Measurements from ENCODE around the gene ARHGAP15. TPM values are rescaled to one million over a fixed set of nuclear protein-coding genes. Genes with fewer than 3 reads are reported as not detected.

The ARHGAP15 gene
- total RNA-seq, 2 experiments from 2014 or later, result 71.3 to 72.8 TPM

DNA sequence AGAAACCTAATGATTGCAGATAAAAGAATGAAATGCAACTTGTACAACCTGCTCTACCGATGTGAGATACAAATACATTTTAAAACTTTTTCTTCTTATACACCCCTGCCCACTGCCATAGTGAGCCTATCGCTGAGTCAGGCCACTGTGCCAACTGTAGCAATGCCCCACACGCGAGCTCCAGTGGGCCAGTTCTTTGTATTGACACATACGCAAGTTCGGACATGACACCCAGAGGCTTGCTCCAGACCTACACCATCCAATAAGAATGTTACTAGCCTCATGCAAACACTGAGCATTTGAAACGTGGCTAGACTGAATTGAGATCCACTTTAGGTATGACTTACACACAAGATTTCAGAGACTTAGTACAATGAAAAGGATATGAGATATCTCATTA, 340.1 kb downstream of the ARHGAP15 start:
- TF ChIP-seq, protein P1, sequence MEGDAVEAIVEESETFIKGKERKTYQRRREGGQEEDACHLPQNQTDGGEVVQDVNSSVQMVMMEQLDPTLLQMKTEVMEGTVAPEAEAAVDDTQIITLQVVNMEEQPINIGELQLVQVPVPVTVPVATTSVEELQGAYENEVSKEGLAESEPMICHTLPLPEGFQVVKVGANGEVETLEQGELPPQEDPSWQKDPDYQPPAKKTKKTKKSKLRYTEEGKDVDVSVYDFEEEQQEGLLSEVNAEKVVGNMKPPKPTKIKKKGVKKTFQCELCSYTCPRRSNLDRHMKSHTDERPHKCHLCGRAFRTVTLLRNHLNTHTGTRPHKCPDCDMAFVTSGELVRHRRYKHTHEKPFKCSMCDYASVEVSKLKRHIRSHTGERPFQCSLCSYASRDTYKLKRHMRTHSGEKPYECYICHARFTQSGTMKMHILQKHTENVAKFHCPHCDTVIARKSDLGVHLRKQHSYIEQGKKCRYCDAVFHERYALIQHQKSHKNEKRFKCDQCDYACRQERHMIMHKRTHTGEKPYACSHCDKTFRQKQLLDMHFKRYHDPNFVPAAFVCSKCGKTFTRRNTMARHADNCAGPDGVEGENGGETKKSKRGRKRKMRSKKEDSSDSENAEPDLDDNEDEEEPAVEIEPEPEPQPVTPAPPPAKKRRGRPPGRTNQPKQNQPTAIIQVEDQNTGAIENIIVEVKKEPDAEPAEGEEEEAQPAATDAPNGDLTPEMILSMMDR (IDR thresholded peaks at IDR 0.05), result no peak
- Mint-ChIP-seq H3K4me3 (no peak overlapping the region), H3K27me3 (no peaks in the 10 kb centered on the region), H3K27ac (no peak overlapping the region), H3K9me3 (no peaks in the 10 kb centered on the region), H3K36me3 (ENCODE audit: low read depth) (peaks cover 13% of the 10 kb centered on the region), H3K4me1 (ENCODE audit: low read depth) (peaks cover 39% of the 10 kb centered on the region)
- intact Hi-C loops (cut with micrococcal nuclease), result no loop called here
- no peak for DNase-seq
- ChIA-PET POLR2A (no interaction called here), CTCF (no interaction called here)
- no peak for ATAC-seq

DNA sequence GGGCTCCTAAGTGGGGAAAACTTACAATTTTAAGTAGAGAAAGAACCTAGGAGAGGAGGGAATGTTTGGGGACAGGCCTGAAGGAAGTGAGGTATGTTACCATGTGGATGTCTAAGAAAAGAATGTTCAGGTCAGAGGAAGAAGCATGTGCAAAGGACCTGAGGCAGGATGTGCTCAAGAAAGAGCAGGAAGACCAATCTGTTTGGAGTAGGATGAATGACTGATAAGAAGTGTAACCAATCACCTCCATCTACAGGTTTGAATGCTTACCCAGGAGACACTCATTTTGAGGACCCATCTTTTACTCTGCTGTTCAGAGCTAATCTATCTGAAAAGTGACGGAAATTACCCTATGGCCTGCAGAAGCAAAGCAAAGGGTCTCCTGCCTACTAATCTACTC, 342.3 kb downstream of the ARHGAP15 start:
- CTCF ChIA-PET, result no interaction called here
- POLR2A ChIA-PET, result no interaction called here
- Mint-ChIP-seq H3K36me3 (ENCODE audit: low read depth) (peaks cover 18% of the 10 kb centered on the region), H3K27me3 (no peaks in the 10 kb centered on the region), H3K4me1 (ENCODE audit: low read depth) (peaks cover 50% of the 10 kb centered on the region), H3K9me3 (no peaks in the 10 kb centered on the region), H3K27ac (no peak overlapping the region), H3K4me3 (no peak overlapping the region)
- no peak for ATAC-seq
- DNase-seq, result no peak
- TF ChIP-seq, protein P1 (IDR thresholded peaks at IDR 0.05), result no peak
- intact Hi-C loops (cut with micrococcal nuclease), result no loop called here

GRCh38 chr2:143473216-143473615, 344.0 kb downstream of the ARHGAP15 start:
- CTCF ChIA-PET, result no interaction called here
- Mint-ChIP-seq H3K36me3 (ENCODE audit: low read depth) (peaks cover 17% of the 10 kb centered on the region), H3K9me3 (no peaks in the 10 kb centered on the region), H3K4me1 (ENCODE audit: low read depth) (peaks cover 48% of the 10 kb centered on the region), H3K27ac (no peak overlapping the region), H3K27me3 (no peaks in the 10 kb centered on the region), H3K4me3 (no peak overlapping the region)
- POLR2A ChIA-PET, result no interaction called here
- ATAC-seq (no peak), DNase-seq (no peak)
- intact Hi-C loops (cut with micrococcal nuclease), result no loop called here
- TF ChIP-seq, protein P1 (IDR thresholded peaks at IDR 0.05), result no peak

GRCh38 chr2:143473820-143474219, 344.6 kb downstream of the ARHGAP15 start:
- H3K27ac Mint-ChIP-seq, result no peak overlapping the region
- H3K4me1 Mint-ChIP-seq (ENCODE audit: low read depth), result peaks cover 43% of the 10 kb centered on the region
- POLR2A ChIA-PET, result no interaction called here

DNA sequence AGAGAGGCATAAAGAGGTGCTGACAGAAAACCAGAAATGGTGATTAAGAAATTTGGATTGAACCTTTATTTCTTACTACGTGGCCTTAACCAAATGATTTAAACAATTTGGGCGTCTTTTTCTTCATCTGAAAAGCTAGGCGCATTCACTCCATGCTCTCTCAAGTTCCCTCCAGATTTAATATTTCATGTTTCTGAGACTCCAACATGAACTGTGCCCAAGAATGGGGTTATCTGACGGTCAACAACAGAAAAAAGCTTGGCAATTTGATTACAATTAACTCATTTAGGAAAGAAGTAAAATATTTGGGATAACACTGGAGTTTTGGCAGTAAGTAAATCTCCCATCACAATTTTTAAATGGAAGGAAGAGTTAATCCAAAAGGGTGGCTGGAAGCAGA, 345.4 kb downstream of the ARHGAP15 start:
- Mint-ChIP-seq H3K27ac (no peak overlapping the region), H3K36me3 (ENCODE audit: low read depth) (peaks cover 17% of the 10 kb centered on the region)

More at GRCh38 chr2:143473820-143474219, 344.6 kb downstream of the ARHGAP15 start:
- CTCF ChIA-PET, result no interaction called here
- Mint-ChIP-seq H3K27me3 (no peaks in the 10 kb centered on the region), H3K36me3 (ENCODE audit: low read depth) (peaks cover 17% of the 10 kb centered on the region), H3K9me3 (no peaks in the 10 kb centered on the region), H3K4me3 (no peak overlapping the region)
- intact Hi-C loops (cut with micrococcal nuclease), result no loop called here
- DNase-seq (no peak), ATAC-seq (no peak)
- TF ChIP-seq, protein P1 (IDR thresholded peaks at IDR 0.05), result no peak

More for the DNA sequence above, 345.4 kb downstream of the ARHGAP15 start:
- intact Hi-C loops (cut with micrococcal nuclease), result no loop called here
- DNase-seq (no peak), ATAC-seq (no peak)
- ChIA-PET POLR2A (no interaction called here), CTCF (interaction anchor here (1.0 kb wide), 1 partner anchor 440 kb away, joined by 3 read pairs; no protein-coding TSS in a partner anchor)
- no peaks in the 10 kb centered on the region for H3K9me3 Mint-ChIP-seq
- H3K27me3 Mint-ChIP-seq, result no peaks in the 10 kb centered on the region
- H3K4me3 Mint-ChIP-seq, result no peak overlapping the region
- TF ChIP-seq, protein P1 (IDR thresholded peaks at IDR 0.05), result no peak
- peaks cover 41% of the 10 kb centered on the region for H3K4me1 Mint-ChIP-seq (ENCODE audit: low read depth)
